ENCODE results near the gene MS4A14.
"Not testable (repeated sequence)": the region's sequence is repeated elsewhere in the genome, so short reads cannot be mapped to it uniquely, and the experiment has no call there.

The MS4A14 gene

DNA sequence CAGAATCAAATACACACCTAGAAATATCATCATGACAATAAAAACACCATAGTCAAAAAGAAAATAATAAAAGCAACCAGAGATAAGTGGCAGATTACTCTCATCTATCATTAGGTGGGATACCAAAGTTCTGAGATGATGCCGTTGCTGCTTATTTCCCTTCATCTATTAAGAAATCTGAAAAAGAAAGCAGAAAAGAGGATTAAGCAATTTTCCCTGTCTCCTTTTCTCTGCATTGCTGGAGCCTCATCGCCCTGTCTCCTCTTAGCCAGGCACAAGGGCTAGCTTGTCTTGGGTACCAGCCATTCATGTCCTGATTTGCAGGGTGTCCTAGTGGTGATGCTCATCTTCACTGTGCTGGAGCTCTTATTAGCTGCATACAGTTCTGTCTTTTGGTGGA, 3.9 kb upstream of the MS4A14 start:
- DNase-seq = no peak

DNA sequence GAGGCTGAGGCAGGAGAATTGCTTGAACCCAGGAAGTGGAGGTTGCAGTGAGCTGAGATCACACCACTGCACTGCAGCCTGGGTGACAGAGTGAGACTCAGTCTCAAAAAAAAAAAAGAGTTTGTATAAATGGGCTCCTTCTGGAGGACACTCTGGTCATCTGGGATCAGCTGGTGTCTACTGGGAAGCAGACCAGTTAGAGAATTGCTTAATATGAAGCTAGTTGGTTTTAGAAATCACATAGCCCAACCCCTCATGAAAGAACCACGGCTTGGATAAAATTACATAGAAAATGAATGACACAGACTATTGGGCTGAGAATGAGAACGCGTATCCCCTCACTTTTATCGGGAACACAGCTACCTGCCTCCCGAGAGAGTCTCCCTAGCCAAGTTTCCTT, 3.2 kb upstream of the MS4A14 start:
- DNase-seq = no peak

DNA sequence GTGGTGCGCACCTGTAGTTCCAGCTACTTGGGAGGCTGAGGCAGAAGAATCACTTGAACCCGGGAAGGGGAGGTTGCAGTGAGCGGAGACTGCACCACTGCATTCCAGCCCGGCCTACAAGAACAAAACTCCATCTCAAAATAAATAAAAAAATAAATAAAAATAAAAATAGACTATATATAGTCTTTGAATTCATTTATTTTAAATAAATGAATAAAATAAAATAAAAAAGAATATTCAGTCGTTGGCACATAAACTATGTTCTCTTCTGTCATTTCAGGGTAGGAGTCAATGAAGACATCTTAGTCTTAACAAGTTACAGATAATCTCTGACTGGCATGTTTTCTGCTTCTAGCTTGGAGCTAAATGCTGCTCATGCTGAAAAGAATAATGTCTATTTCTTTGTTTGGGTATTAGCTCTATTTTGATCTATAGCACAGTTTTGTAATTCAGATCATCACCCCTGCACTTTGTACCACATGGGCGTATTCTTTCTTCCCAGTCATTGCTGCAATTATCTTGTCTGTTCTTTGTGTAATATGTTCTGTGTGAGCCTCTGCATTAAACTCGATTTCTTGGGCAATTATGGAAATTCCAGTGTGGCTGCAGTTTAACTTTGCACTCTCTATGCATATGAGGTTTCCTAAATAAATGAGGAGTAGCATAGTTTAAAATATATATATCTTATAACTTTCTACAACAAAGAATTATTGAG, 1.4 kb upstream of the MS4A14 start:
- no peak for DNase-seq

- no peak for DNase-seq
Observed at GRCh38 chr11:60396799-60397198, 540 bp downstream of the MS4A14 start.

GRCh38 chr11:60420015-60420414, 23.8 kb downstream of the MS4A14 start:
- DNase-seq = no peak

- no peak for DNase-seq
Observed at GRCh38 chr11:60422609-60423008, 26.4 kb downstream of the MS4A14 start.

GRCh38 chr11:60428517-60428916, 32.3 kb downstream of the MS4A14 start:
- DNase-seq = no peak

DNA sequence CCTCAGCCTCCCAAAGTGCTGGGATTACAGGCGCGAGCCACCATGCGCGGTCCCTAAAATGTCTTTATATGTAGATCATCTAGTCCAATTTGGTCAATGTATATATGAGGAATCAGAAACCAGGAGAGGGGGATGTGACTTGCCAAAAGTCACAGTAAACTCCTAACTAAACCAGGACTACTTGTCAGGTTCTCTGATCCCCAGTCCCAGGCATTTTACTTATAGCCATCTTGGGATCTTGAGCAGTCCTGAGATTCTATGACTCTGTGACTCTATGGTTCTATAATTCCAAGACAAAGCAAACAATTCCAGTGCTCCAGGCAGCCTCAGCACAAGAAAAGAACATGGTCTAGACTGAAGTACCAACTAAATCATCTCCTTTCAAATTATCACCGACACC, 33.0 kb downstream of the MS4A14 start, which contains the start of gene MS4A5:
Gene MS4A5 (plus strand): TSS at position 301 of the 400 bp plus-strand sequence. CDS start 103 bp downstream, outside the sequence.
- DNase-seq = no peak

DNA sequence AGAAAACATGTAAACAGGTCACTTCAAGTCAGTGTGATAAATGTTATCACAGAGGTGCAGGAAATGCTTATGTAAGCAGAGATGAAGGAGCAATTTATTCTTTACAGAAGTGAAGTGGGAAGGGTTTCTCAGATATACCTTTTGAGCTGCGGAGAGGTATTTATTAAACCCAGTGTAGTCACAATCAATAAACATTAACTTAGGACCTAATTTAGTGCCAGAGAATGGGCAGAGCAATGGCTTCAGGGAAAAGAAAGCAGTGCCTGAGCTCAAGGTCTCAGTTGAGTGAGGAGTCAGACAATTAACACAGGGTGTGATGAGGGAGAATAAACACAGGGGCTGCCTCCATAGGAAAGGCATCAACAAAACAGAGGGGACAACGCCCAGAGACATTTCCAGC, 35.0 kb downstream of the MS4A14 start:
- no peak for DNase-seq

DNA sequence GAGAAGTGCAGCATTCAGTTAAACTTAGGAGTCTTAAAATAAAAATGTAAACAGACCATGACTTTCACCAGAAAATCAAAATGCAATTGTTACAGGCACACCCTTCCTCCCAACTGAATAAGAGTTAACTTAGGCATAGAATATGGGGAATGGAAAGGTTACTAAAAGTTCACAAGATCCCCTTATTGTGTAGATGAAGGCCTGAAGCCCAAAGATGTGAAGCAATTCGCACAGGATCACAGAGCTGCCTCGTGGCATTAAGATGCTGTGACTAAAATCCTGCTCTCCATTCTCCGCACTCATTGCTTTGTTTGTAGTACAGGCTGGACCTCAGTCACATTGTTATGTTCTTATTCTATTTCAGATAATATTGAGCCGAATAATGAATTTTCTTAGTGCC, 37.1 kb downstream of the MS4A14 start:
- DNase-seq = no peak

GRCh38 chr11:60447070-60447469, 50.8 kb downstream of the MS4A14 start:
- DNase-seq = no peak

DNA sequence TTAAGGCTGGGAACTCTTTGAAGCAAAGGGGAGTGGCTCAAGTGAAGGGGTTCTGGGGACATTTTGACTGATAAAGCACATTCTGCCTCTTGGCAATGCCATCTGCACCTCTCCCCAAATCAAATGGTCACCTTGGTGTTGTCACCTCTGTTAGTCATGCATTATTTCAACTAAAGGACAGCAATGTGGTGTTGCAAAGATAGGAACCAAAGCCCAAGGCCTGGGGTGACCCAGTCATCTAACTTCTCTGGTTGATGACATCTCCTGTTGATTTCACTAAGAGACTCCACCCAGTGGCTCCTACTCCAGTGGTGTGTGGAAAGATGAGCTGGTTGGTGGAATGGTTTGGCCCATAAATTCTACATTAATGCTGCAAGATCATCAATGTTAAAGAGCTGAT, 51.6 kb downstream of the MS4A14 start:
- no peak for DNase-seq

GRCh38 chr11:60451185-60451584, 54.9 kb downstream of the MS4A14 start:
- not testable (repeated sequence) for DNase-seq

DNA sequence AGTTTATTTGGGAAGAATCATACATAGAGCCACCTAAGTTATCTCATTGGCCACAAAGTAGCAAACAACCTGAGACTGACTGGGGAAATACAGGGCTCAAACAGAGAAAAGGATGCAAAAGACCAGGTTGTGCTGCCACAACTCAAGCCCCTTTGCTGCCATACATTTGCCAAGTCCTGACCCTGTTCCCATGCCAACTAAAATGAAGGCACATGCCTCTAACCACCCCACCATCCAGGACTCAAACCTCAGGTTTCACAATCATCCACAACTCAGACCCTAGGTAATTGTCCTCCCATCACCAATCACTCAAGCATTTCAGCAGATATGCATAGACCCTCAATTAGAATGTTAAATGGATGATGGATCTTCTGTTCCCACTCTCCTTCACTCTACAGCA, 58.0 kb downstream of the MS4A14 start:
- DNase-seq = no peak

- no peak for DNase-seq
Observed at GRCh38 chr11:60455531-60456042, 59.3 kb downstream of the MS4A14 start, which contains the start of gene MS4A1. TSS of gene MS4A1 (plus strand) at chr11:60455847. CDS start at chr11:60462375, 6,528 bp downstream.

DNA sequence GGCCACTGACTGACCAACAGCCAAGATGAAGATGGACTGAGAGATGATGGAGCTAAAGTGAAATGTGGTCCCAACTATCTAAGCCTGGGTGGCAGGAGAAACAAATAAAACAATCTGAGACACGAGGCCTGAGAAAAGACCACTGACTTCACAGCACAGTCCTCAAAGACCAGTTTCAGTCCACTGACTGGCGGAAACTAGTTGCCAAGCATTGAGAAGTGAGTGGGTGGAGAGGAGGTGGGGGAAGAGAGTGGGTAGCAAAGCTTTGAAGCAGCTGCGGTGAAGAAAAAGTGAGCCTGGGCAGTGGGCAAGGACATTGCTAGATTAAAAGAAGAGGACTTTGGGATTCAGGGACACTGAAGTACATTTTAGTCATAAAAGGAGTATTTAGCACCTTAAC, 61.3 kb downstream of the MS4A14 start:
- no peak for DNase-seq

DNA sequence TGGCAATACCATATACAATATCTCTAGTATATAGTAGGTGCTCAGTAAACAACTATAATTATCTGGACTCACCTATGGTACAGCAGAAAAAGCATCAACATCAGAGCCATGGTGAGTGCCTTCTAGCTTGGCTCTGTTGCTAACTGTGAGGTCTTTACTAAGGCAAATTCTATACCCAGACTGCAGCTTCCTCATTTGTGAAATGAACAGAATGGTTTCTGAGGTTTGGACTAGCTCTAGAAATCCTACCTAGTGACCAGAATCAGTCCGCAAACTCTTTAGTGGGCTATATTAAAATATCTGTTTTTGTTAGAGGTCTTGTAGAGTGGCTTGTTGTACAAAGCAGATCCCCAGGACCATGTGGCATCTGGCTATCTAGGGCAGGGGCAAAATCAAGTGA, 63.1 kb downstream of the MS4A14 start:
- DNase-seq = no peak

Measured in NCI-H526 treated with DMSO at 0.1 percent for 48 hours (cell line).